ENCODE results near the gene PACS1.

DNA sequence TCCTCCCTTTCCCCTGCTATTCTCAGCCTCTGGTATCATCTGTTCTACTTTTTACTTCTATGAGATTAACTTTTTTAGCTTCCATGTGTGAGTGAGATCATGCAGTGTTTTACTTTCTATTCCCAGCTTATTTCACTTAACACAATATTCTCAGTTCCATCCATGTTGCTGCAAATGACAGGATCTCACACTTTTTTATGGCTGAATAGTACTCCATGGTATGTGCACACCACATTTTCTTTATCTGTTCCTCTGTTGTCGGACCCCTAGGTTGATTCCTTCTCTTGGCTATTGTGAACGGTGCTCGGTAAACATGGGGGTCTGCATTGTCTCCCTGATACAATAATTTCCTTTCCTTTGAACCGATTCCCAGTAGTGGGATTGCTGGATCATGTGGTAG lies 117.4 kb downstream of the PACS1 start:
- TF ChIP-seq, protein P1, sequence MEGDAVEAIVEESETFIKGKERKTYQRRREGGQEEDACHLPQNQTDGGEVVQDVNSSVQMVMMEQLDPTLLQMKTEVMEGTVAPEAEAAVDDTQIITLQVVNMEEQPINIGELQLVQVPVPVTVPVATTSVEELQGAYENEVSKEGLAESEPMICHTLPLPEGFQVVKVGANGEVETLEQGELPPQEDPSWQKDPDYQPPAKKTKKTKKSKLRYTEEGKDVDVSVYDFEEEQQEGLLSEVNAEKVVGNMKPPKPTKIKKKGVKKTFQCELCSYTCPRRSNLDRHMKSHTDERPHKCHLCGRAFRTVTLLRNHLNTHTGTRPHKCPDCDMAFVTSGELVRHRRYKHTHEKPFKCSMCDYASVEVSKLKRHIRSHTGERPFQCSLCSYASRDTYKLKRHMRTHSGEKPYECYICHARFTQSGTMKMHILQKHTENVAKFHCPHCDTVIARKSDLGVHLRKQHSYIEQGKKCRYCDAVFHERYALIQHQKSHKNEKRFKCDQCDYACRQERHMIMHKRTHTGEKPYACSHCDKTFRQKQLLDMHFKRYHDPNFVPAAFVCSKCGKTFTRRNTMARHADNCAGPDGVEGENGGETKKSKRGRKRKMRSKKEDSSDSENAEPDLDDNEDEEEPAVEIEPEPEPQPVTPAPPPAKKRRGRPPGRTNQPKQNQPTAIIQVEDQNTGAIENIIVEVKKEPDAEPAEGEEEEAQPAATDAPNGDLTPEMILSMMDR (IDR thresholded peaks at IDR 0.05) = no peak
- TF ChIP-seq SIN3A (IDR thresholded peaks at IDR 0.05; ENCODE audit: borderline replicate concordance, insufficient read depth, low read depth, low read length) = no peak
- TF ChIP-seq, protein P2, sequence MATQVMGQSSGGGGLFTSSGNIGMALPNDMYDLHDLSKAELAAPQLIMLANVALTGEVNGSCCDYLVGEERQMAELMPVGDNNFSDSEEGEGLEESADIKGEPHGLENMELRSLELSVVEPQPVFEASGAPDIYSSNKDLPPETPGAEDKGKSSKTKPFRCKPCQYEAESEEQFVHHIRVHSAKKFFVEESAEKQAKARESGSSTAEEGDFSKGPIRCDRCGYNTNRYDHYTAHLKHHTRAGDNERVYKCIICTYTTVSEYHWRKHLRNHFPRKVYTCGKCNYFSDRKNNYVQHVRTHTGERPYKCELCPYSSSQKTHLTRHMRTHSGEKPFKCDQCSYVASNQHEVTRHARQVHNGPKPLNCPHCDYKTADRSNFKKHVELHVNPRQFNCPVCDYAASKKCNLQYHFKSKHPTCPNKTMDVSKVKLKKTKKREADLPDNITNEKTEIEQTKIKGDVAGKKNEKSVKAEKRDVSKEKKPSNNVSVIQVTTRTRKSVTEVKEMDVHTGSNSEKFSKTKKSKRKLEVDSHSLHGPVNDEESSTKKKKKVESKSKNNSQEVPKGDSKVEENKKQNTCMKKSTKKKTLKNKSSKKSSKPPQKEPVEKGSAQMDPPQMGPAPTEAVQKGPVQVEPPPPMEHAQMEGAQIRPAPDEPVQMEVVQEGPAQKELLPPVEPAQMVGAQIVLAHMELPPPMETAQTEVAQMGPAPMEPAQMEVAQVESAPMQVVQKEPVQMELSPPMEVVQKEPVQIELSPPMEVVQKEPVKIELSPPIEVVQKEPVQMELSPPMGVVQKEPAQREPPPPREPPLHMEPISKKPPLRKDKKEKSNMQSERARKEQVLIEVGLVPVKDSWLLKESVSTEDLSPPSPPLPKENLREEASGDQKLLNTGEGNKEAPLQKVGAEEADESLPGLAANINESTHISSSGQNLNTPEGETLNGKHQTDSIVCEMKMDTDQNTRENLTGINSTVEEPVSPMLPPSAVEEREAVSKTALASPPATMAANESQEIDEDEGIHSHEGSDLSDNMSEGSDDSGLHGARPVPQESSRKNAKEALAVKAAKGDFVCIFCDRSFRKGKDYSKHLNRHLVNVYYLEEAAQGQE (IDR thresholded peaks at IDR 0.05; ENCODE audit: insufficient read depth in 1 of 2, low read depth in 2 of 2, low read length in 1 of 2) = no peak

All from Panc1 (cell line).